Endothelial cell of umbilical vein (primary cell): ENCODE data around the gene CCDC177. TPM values are rescaled to one million over a fixed set of nuclear protein-coding genes. Genes with fewer than 3 reads are reported as not detected.
A peak's percentile ranks its signal among the peaks of the same experiment; 100 is the strongest.

ENCODE experiments used
- BruUV-seq: library from RNA; stranded (reverse); fragments of 400-500 nt; replicated peaks from 2 replicates; lab custom pipeline; 2021; lab: Mats Ljungman, UMichigan
- CTCF ChIA-PET: fragments of 300-600, 350-600 bp; sonication (Branson Sonifier 250); formaldehyde crosslinking; loops from one replicate; lab custom pipeline; 2021; ENCODE audit warnings: antibody characterized with exemption, inconsistent platforms; lab: Charles Lee
- POLR2A ChIA-PET: fragments of 300-600, 350-600 bp; sonication (Branson Sonifier 250); formaldehyde crosslinking; loops from one replicate; lab custom pipeline; 2021; ENCODE audit warnings: antibody characterized with exemption, inconsistent platforms; lab: Charles Lee
- DNase-seq: peaks from one replicate; pipeline ENCODE4 v3.0.0-alpha.2; 2011; ENCODE audit warnings: low read depth, low spot score
- FAIRE-seq: peaks from 2 replicates; lab custom pipeline; 2011; peaks lifted over from hg19 to GRCh38; lab: Jason Lieb, UNC
- H2AFZ ChIP-seq: 2 replicates; pipeline ENCODE4 v1.6.0; 2012; ENCODE audit warnings: low read depth, low read length, control low read depth, inconsistent platforms
- H3K27ac ChIP-seq: 2 replicates; pipeline ENCODE4 v1.5.1; 2011; ENCODE audit warnings: low read depth, mild to moderate bottlenecking, control low read depth, low read length, moderate library complexity; ENCODE audit not compliant: insufficient read depth
- H3K27me3 ChIP-seq, 2 experiments: 2 replicates each; pipeline versions ENCODE4 v1.6.0 to v1.6.1; 2011; ENCODE audit warnings: low read length in 2 of 2, mixed read lengths in 1 of 2; ENCODE audit not compliant: control insufficient read depth in 2 of 2, insufficient read depth in 2 of 2
- H3K36me3 ChIP-seq, 2 experiments: 2 replicates in 1 of 2; 3 replicates in 1 of 2; pipeline ENCODE4 v1.5.1; 2011; ENCODE audit warnings: low read length in 2 of 2, mild to moderate bottlenecking in 1 of 2, moderate library complexity in 1 of 2; ENCODE audit not compliant: control insufficient read depth in 2 of 2, insufficient read depth in 2 of 2; ENCODE audit errors: extremely low read depth in 1 of 2
- H3K4me1 ChIP-seq: 3 replicates; pipeline ENCODE4 v1.5.1; 2011; ENCODE audit warnings: mild to moderate bottlenecking, low read length; ENCODE audit not compliant: control insufficient read depth, insufficient read depth; ENCODE audit errors: extremely low read depth
- H3K4me2 ChIP-seq: 2 replicates; pipeline ENCODE4 v1.6.1; 2011; ENCODE audit warnings: low read length, control low read depth, mixed read lengths; ENCODE audit not compliant: insufficient read depth
- H3K4me3 ChIP-seq, 3 experiments: fragments of 200-600 bp in 1 of 3; sonication (generic), shearing (Covaris generic) in 1 of 3; replicated peaks in 1 of 3; 2 replicates each; pipeline ENCODE4 v1.5.1; 2011 to 2016; ENCODE audit warnings: control low read depth in 3 of 3, low read length in 3 of 3, mild to moderate bottlenecking in 2 of 3, inconsistent platforms in 1 of 3, low read depth in 1 of 3, moderate library complexity in 1 of 3; ENCODE audit not compliant: insufficient read depth in 1 of 3
- H3K79me2 ChIP-seq: 2 replicates; pipeline ENCODE4 v1.6.0; 2012; ENCODE audit warnings: low read length, inconsistent platforms; ENCODE audit not compliant: control insufficient read depth, insufficient read depth
- H3K9ac ChIP-seq: replicated peaks from 2 replicates; pipeline ENCODE3; 2011; ENCODE audit warnings: low read length, control low read depth; ENCODE audit not compliant: insufficient read depth; ENCODE audit errors: extremely low read depth
- H3K9me1 ChIP-seq: replicated peaks from 3 replicates; pipeline ENCODE4 v1.6.0; 2011; ENCODE audit warnings: mild to moderate bottlenecking, low read length; ENCODE audit not compliant: control insufficient read depth, insufficient read depth; ENCODE audit errors: extremely low read depth
- H3K9me3 ChIP-seq: replicated peaks from 2 replicates; pipeline ENCODE4 v1.5.1; 2012; ENCODE audit warnings: low read length, inconsistent platforms; ENCODE audit not compliant: control insufficient read depth, insufficient read depth
- H4K20me1 ChIP-seq: replicated peaks from 2 replicates; pipeline ENCODE3; 2011; ENCODE audit warnings: mild to moderate bottlenecking, low read length; ENCODE audit not compliant: control insufficient read depth, insufficient read depth; ENCODE audit errors: extremely low read depth
- EZH2 ChIP-seq: IDR thresholded peaks from 2 replicates; pipeline ENCODE4 v1.6.1; 2012; ENCODE audit warnings: borderline replicate concordance, low read depth, mild to moderate bottlenecking, moderate library complexity, low read length, inconsistent platforms; ENCODE audit not compliant: severe bottlenecking
- FOS ChIP-seq: IDR thresholded peaks from 2 replicates; pipeline ENCODE4 v1.6.1; 2011; ENCODE audit warnings: mild to moderate bottlenecking, low read length, moderate library complexity, borderline replicate concordance; ENCODE audit not compliant: insufficient read depth
- GATA2 ChIP-seq: IDR thresholded peaks from 2 replicates; pipeline ENCODE4 v1.7.0; 2011; ENCODE audit warnings: low read depth, mild to moderate bottlenecking, moderate library complexity, mixed read lengths, low read length; ENCODE audit not compliant: insufficient read length, insufficient read depth
- JUN ChIP-seq: IDR thresholded peaks from 2 replicates; pipeline ENCODE4 v1.6.1; 2011; ENCODE audit warnings: borderline replicate concordance, low read depth; ENCODE audit not compliant: insufficient read length, insufficient read depth
- MYC ChIP-seq: IDR thresholded peaks from one replicate; pipeline ENCODE4 v1.6.1; 2011; ENCODE audit warnings: mild to moderate bottlenecking, low read depth, low read length
- POLR2A ChIP-seq: IDR thresholded peaks from 2 replicates; pipeline ENCODE4 v1.6.1; 2012; ENCODE audit warnings: low read depth, mild to moderate bottlenecking, control low read depth, low read length
- POLR2AphosphoS5 ChIP-seq: IDR thresholded peaks from 2 replicates; pipeline ENCODE4 v1.6.1; 2012; ENCODE audit warnings: low read depth, mild to moderate bottlenecking, control low read depth, low read length, moderate library complexity; ENCODE audit not compliant: insufficient read depth
- dilution Hi-C: fragments of 300-500 bp; cut with MboI; formaldehyde crosslinking; loops from one replicate; pipeline ENCODE4 v1.15.0; 2019; ENCODE audit warnings: low sequenced_read_pairs; ENCODE audit not compliant: extremely low pct_ligation_motif_present
- intact Hi-C: fragments of 100-400 bp; cut with micrococcal nuclease; formaldehyde crosslinking; loops from one replicate; pipeline ENCODE4 v1.10.0; 2022
- polyA plus RNA-seq, 4 experiments: library from polyadenylated mRNA; depleted of rRNA in 3 of 4; stranded (reverse) in 3 of 4; unstranded in 1 of 4; fragments of >200 nt; gene quantifications; 2 replicates each; pipeline versions ENCODE4 v1.2.1 to v1.2.3, GENCODE V29; 2011 to 2012; ENCODE audit warnings: missing spikeins in 1 of 4
- total RNA-seq: library from RNA; stranded (reverse); gene quantifications from 2 replicates; pipeline ENCODE4 v1.2.3, GENCODE V29; 2021
- TF ChIP-seq, protein P1 (sequence below), 2 donors: IDR thresholded peaks; 1 replicate in 1 of 2; 2 replicates in 1 of 2; pipeline ENCODE4 v1.5.1; 2011; ENCODE audit warnings: low read length in 2 of 2, mild to moderate bottlenecking in 2 of 2, moderate library complexity in 2 of 2, control low read depth in 1 of 2, inconsistent platforms in 1 of 2, low read depth in 1 of 2; ENCODE audit not compliant: insufficient read depth in 1 of 2; ENCODE audit errors: extremely low read depth in 1 of 2
- TF ChIP-seq, protein P2 (sequence below): IDR thresholded peaks from 2 replicates; pipeline ENCODE4 v1.6.1; 2011; ENCODE audit not compliant: insufficient read depth, insufficient read length

The CCDC177 gene
- total and polyA plus RNA-seq, 2 donors (not counting 3 experiments of a cell fraction or from before 2014, with no cell fraction given): not detected

DNA sequence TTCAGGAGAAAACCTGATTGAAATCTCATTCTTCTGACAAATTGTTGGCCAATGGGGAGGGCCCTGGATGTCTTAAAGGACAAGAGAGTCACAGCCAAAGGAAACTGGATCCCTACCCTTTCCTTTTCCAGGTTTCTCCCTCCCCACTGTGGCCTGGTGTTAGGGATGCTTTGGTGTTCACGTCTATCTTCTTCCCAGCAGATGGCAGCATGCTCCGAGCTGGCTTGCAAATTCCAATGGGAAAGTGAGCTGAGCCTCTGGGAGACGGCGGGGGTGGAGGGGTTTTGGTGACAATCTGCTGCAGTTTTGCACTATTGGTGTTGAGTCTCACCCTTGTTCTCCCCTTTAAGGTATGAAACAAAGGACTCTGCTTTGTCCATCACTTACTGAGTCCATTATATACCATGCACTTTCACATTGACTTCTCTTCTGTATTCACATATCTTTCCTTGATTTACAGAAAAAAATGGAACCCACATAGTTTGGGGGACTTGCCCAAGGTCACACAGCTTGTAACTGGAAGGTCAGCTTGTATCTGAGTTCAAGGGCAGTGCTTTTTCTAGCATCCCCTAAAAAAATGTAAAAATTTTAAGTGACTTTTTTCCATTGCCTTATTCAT is 39.3 kb downstream of the CCDC177 start:
- Histone ChIP-seq H3K4me3 (no peak overlapping the region), H3K36me3 (no peaks in the 10 kb centered on the region), H3K27me3 (peaks cover 18 to 26% of the 10 kb centered on the region in 2 experiments), H3K9me1 (no peaks in the 10 kb centered on the region), H3K9me3 (no peaks in the 10 kb centered on the region), H2AFZ (no peak overlapping the region), H3K27ac (no peak overlapping the region), H4K20me1 (no peaks in the 10 kb centered on the region), H3K4me2 (no peak overlapping the region), H3K9ac (no peak overlapping the region), H3K4me1 (no peaks in the 10 kb centered on the region), H3K79me2 (no peaks in the 10 kb centered on the region)
- TF ChIP-seq, protein P1, sequence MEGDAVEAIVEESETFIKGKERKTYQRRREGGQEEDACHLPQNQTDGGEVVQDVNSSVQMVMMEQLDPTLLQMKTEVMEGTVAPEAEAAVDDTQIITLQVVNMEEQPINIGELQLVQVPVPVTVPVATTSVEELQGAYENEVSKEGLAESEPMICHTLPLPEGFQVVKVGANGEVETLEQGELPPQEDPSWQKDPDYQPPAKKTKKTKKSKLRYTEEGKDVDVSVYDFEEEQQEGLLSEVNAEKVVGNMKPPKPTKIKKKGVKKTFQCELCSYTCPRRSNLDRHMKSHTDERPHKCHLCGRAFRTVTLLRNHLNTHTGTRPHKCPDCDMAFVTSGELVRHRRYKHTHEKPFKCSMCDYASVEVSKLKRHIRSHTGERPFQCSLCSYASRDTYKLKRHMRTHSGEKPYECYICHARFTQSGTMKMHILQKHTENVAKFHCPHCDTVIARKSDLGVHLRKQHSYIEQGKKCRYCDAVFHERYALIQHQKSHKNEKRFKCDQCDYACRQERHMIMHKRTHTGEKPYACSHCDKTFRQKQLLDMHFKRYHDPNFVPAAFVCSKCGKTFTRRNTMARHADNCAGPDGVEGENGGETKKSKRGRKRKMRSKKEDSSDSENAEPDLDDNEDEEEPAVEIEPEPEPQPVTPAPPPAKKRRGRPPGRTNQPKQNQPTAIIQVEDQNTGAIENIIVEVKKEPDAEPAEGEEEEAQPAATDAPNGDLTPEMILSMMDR (IDR thresholded peaks at IDR 0.05; ENCODE audit: extremely low read depth in 1 of 2, insufficient read depth in 1 of 2, low read depth in 1 of 2, low read length in 2 of 2): peak; percentile 61 to 83
- no peak for TF ChIP-seq MYC
- ChIA-PET POLR2A (no interaction called here), CTCF (interaction anchor here (0.6 to 3.2 kb wide), 30 partner anchors 9 to 492 kb away, joined by 3 to 59 read pairs (median 4); partner anchors contain the start of genes CCDC177 and SRSF5)
- intact Hi-C loops: loop anchor here (1.0 to 2.0 kb wide), 2 partner anchors 39 to 193 kb away; partner anchors contain the start of gene CCDC177
- FAIRE-seq (peak; percentile 71), DNase-seq (peak; percentile 34)
- dilution Hi-C loops: no loop called here
- no TSS peak for BruUV-seq

DNA sequence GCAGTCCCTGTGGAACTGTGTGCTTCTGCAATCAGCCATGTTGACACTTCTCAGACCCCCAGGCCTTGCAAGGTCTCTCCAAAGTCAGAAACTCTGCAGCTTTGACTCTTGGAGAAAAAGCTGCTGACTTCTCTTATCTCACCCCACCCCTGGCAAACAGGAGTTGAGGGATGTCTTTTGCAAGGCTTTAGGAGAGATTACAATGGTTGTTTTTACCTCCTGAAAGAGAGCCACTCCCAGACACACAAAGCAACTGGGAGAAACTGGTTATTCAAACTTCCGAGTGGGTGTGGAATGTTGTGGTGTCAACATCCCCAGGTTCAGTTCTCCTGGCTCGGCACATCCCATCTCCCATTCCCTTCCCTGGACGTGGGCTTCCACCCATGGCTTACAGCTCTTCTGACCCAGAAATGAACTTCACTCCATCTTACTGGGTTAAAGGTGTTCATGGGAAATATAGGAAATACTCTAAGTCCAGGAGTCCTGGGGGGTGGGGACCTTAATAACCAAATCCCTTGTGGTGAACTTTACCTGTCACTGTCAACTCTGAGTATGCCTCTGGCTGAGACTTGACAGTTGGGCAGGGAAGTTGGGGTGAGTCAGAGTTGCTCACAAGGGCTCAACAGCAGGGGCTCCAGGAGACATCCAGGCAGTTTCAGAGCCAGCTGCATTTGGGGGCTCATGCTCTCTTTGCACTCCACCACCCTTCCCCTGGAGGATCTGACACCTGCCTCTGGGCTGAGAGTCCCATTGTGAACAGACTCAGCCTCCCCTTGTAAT is 41.9 kb downstream of the CCDC177 start:
- no peak overlapping the region for H3K9ac ChIP-seq
- TF ChIP-seq FOS (no peak), MYC (no peak), POLR2A (no peak), EZH2 (no peak), GATA2 (no peak), JUN (no peak), POLR2AphosphoS5 (no peak)
- TF ChIP-seq, protein P2, sequence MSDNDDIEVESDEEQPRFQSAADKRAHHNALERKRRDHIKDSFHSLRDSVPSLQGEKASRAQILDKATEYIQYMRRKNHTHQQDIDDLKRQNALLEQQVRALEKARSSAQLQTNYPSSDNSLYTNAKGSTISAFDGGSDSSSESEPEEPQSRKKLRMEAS: no peak
- TF ChIP-seq, protein P1 (IDR thresholded peaks at IDR 0.05; ENCODE audit: extremely low read depth in 1 of 2, insufficient read depth in 1 of 2, low read depth in 1 of 2, low read length in 2 of 2): no peak
- no peak for DNase-seq
- no peak overlapping the region for H3K4me2 ChIP-seq
- no peak for FAIRE-seq
- H3K27ac ChIP-seq: no peak overlapping the region
- POLR2A ChIA-PET: no interaction called here
- intact Hi-C loops: no loop called here
- H4K20me1 ChIP-seq: no peaks in the 10 kb centered on the region
- no peaks in the 10 kb centered on the region for H3K9me3 ChIP-seq
- no peak overlapping the region for H2AFZ ChIP-seq
- H3K27me3 ChIP-seq: peaks cover 21 to 29% of the 10 kb centered on the region in 2 experiments
- CTCF ChIA-PET: interaction anchor here (1.6 kb wide), 1 partner anchor 16 kb away, joined by 5 read pairs; no protein-coding TSS in a partner anchor
- H3K4me3 ChIP-seq: no peak overlapping the region
- H3K79me2 ChIP-seq: no peaks in the 10 kb centered on the region
- no TSS peak for BruUV-seq
- H3K4me1 ChIP-seq: no peaks in the 10 kb centered on the region
- dilution Hi-C loops: no loop called here
- no peaks in the 10 kb centered on the region for H3K9me1 ChIP-seq
- no peaks in the 10 kb centered on the region for H3K36me3 ChIP-seq
